HPDE6-E6E7 (cell line): ENCODE results near the gene ZNF592.
"Not testable (repeated sequence)": the region's sequence is repeated elsewhere in the genome, so short reads cannot be mapped to it uniquely, and the experiment has no call there.

Source experiments
- DNase-seq: peaks from one replicate; pipeline ENCODE4 v3.0.0; 2011; ENCODE audit warnings: missing footprints; ENCODE audit errors: extremely low spot score

ZNF592 gene

DNA sequence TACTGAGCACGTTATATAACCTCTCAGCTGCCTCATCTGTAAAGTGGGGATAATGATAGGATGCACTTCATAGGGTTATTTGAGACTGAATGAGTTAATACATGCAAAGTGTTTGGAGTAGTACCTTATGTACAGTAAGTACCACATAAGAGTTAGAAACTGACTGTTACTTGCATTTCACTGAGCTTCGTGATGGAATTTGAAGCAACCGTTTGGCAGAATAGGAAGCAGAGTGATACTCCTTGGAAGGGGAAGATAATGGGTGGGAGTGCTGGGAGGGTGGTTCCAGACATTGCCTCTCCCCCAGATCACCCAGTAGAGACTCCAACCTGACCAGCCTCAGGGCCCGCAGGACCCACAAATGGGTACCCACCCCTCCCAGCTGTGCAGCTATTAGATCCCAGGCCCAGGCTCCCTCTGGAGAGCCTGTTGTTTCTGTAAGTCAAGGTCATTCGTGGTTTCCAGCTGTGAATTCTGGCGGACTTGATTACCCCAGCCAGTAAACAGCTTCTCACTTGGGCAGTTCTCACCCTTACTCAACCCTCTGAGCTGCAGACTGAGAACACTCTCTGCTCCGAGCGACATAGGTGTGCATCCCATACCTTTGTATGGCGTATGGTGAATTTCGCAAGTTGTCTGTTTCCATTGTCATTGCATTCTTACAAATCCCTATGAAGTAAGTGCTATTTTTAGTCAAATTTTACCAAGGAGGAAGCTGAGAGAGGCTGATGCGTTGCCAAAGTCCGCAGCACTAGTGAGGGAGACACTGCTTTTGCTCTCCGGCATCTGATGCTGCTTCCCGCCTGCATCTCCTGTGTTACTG, 79.9 kb downstream of the ZNF592 start:
- DNase-seq: no peak

- no peak for DNase-seq
Measured at GRCh38 chr15:84829428-84829827, 81.0 kb downstream of the ZNF592 start.

- no peak for DNase-seq
Measured at GRCh38 chr15:84830036-84830435, 81.6 kb downstream of the ZNF592 start.

GRCh38 chr15:84831028-84831427, 82.6 kb downstream of the ZNF592 start:
- no peak for DNase-seq

- no peak for DNase-seq
Measured at GRCh38 chr15:84831613-84832012, 83.2 kb downstream of the ZNF592 start.

- no peak for DNase-seq
Measured at GRCh38 chr15:84832448-84833040, 84.2 kb downstream of the ZNF592 start.

GRCh38 chr15:84833447-84834228, 85.2 kb downstream of the ZNF592 start:
- no peak for DNase-seq

DNA sequence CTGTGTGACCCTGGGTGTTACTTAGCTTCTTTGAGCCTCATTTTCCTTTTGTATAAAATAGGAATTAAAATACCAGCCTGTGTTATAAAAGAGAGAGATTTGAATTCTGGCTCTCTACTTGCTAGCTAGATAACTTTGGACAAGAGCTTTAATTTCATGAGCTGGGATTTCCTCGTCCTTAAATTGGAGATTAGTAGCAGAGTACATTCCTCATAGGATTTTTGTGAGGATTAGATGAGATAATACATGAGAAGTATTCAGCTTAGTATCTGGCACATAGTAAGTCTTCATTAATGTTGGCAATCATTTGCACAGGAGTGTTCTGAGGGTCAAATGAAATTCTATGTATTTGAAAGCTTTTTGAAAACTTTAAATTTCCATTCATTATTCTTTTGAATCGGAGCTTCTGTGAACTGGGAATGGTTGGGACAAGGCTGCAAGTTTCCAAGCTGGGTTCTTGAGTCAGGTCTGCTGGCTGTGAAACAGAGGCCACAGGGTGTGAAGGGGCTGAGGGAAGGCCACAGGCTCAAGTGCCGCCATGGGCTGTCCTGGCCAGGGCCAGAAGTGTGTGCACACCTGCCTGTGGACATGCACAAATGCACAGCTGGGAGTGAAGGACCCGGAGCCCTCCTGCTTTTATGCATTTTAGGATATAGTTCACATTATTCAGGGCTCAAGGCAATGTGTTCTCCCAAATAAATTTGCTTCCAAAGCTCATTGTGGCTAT, 86.0 kb downstream of the ZNF592 start:
- DNase-seq: no peak

DNA sequence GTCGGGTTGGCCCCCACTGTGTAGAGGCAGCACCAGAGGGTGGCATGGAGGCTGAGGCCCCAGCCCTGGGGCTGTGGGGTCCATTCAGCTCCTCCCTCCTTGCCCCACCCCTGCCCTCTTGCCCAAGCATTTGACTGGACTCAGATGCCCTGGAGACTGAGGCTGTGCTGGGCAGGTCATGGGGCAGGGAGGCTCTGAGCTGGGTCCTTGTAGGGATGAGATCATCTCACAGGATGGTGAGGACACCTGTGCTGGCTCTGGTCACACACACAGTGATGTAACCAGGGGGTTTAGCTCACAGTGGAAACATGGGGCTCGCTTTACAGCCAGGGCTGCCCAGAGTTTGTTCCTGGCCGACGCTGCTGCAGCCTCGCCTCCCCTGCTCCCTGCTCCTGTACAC, 86.6 kb downstream of the ZNF592 start:
- no peak for DNase-seq

DNA sequence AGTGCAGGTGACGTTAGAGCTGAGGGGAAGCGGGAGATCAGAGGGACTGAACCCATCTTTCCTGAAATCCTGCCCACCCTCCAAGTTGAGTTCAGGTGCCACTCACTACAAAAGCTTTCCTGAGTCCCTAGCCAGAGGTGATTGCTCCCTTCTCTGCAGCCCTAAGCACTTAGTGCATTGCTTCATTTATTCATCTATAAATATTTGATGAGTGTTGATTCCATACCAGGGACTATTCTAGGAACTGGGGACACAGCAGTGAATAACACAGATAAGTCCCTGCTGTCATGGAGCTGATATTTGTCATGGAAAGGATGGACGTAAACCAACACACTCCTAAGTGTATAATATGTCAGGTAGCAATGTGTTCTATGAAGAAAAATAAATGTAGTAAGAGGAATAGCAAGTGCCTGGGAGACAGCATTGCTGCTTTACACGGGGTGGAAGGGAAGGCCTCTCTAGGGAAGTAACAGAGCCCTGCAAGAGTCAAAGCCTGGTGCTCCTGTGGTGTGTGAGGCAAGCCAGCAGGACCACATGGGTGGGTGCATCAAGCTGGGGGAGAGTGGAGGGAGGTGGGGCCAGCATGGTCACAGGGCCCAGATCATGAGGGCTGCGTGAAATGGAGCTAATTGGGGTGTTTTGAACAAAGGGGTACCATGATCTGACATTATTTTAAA, 87.4 kb downstream of the ZNF592 start:
- DNase-seq: no peak

DNA sequence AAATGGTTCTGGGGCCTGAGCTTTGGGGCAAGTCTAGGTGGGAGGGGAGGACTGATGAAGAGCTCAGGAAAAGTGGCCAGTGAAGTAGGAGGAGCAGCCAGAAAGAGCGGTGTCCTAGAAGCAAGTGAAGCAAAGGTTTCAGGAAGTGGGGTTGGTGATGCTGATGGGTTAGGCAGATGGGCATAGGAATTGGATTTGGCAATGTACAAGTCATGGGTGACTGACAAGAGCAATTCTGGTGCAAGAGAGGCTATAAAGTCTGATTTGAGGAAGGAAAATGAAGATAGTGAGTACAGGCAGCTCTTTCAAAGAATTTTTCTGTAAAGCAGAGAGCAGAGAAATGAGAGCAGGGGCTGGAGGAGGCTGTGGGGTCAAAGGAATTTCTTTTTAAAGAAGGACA, 88.5 kb downstream of the ZNF592 start:
- DNase-seq: no peak

GRCh38 chr15:84839714-84840113, 91.3 kb downstream of the ZNF592 start:
- no peak for DNase-seq

DNA sequence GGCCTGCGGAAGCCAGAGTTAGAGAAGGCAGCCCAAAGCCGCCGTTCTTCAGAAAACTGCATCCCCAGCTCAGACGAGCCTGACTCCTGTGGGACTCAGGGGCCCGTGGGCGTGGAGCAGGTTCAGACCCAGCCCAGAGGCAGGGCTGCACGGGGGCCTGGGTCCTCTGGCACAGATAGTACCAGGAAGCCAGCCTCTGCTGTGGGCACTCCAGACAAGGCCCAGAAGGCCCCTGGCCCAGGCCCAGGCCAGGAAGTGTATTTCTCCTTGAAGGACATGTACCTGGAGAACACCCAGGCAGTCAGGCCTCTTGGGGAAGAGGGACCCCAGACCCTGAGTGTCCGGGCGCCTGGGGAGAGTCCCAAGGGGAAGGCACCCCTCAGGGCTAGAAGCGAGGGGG, 91.9 kb downstream of the ZNF592 start:
- no peak for DNase-seq

DNA sequence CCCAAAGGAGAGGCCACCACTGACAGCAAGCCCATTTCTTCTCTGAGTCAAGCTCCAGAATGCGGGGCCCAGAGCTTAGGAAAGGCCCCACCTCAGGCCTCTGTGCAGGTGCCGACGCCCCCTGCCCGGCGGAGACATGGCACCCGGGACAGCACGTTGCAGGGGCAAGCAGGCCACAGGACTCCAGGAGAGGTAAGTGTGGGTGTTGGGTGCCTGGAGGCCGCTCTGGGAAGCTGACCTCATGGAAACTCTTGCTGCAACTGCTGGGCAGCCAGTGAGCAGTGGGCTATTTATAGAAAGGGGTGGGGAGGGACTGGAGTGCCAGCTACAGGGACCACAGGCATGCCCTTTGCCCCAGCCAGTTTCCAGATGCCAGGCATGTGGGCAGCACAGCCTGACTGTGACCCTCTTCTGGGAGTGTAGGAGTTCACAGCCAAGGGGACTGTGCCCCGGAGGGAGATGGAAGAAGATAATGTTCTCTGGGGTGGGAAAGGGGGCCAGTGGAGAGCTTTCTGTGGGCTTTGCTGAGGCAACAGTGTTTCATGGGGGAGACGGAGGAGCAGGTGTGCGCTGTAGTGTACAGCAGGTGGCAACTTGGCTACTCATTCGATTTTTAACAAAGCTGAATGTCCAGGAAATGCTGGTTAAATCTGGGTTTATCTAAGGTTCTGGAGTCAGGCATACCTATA, 92.5 kb downstream of the ZNF592 start:
- no peak for DNase-seq

DNA sequence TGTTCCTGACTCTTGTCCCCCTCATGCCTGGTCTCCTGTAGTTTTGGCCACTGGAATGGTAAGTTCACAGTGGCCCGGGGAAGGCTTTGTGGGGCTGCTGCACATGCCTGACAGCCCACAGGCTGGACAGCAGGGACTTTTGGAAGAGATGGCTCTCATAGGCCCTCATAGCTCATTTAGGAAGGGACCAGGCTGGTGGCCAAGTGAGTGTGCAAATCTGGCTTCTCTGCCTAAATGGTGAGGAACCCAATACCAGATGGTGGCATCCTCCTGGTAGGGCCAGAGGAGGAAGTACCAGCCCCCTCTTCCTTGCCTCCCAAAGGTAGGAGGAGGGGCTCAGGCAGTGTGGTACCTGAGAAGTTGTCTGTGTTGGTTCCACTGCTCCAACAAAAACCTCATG, 94.4 kb downstream of the ZNF592 start:
- no peak for DNase-seq

DNA sequence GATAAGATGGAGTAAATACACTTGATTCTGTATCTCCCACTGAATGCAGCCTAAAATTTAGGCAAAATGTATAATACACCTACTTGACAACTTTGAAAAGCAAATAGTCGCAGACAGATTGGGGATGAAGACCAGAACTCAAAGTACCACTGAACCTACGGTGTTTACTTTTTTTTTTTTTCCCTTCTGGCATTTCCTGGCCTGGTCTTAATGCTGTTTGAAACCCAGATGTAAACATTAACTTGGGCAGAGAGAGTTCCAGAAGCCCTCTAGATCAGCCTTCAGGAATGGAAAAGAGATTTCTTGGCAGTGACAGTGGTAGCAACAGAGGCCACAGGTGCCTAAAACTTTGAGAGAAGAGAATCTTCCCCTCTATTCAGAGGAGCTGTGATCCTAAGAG, 96.6 kb downstream of the ZNF592 start:
- DNase-seq: no peak

GRCh38 chr15:84845631-84846030, 97.2 kb downstream of the ZNF592 start:
- DNase-seq: not testable (repeated sequence)

DNA sequence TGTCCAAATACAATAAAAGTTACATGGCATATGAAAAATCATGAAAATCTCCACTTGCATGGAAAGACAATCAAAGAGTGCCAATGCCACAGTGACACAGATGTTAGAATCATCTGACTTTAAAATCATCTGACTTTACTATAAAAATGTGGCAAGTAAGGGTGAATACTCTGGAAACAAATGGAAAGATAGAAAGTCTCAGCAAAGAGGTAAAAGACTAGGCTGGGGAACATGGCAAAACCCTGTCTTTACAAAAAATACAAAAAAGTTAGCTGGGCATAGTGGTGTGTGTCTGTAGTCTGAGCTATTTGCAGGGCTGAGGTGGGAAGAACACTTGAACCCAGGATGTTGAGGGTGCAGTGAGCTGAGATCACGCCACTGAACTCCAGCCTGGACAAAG, 97.9 kb downstream of the ZNF592 start:
- DNase-seq: no peak

DNA sequence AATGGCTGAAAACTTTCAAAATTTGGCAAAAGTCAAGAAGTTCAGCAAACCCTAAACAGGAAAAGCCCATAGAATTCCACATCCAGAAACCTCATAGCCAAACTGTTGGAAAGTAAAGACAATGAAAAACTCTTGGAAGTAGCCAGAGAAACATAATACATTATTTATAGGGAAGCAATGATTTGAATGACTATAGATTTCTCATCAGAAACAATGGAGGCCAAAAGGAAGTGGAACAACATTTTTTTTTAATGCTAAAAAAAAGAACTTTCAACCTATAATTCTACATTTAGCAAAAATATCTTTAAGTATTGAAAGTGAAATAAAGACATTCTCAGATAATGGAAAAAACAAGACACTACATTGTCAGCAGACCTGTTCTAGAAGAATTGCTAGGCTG, 99.0 kb downstream of the ZNF592 start:
- DNase-seq: no peak

DNA sequence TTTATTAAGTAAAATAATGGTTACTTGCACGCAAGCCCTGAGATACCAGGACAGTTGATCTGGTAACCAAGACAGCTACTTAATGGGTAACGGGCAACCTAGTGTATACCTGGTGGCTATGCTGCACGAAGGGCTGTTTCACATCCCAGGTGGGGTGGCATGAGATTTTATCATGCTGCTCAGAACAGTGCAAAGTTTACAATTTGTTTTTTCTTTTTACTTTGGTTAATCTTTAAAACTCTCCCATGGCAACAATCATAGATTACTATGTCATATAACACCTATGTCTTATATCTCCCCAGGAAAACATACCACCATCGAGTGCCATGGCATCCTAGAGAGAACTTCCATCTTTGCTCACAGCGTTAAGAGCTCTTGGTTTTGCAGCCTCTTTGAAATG, 103.8 kb downstream of the ZNF592 start:
- no peak for DNase-seq

DNA sequence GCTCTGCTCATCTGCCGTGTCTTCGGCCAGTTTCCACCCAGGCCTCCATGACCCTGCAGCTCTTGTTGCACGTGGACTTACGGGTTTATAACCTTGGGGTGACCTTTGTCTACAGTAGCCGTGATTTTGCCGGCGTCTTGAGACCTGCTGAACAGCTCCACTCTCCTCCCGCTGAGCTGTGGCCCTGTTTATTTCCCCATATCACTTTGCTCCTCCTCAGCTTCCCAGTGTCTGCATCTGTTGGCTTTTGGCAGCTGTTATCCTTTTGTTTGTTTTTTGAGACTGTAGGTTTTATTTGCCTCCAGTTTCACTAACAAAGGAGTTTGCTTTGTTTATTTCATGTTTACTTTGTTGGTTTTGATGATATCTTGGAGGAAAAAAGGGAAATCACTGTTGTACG, 106.7 kb downstream of the ZNF592 start:
- DNase-seq: no peak
